ENCODE results near the gene CCL24. TPM values are rescaled to one million over a fixed set of nuclear protein-coding genes. Genes with fewer than 3 reads are reported as not detected.
"Not testable (repeated sequence)": the region's sequence is repeated elsewhere in the genome, so short reads cannot be mapped to it uniquely, and the experiment has no call there.

The CCL24 gene
- total RNA-seq, 4 donors from 2014 or later = 2.2 to 3.9 (median 2.9) TPM; not detected in 1

- no peaks in the 10 kb centered on the region for H3K9me3 ChIP-seq
- intact Hi-C loops (cut with DNase I) = no loop called here
- H3K27me3 ChIP-seq = no peaks in the 10 kb centered on the region
- no peak for DNase-seq
- H3K4me1 ChIP-seq = no peaks in the 10 kb centered on the region
- TF ChIP-seq, protein P1, sequence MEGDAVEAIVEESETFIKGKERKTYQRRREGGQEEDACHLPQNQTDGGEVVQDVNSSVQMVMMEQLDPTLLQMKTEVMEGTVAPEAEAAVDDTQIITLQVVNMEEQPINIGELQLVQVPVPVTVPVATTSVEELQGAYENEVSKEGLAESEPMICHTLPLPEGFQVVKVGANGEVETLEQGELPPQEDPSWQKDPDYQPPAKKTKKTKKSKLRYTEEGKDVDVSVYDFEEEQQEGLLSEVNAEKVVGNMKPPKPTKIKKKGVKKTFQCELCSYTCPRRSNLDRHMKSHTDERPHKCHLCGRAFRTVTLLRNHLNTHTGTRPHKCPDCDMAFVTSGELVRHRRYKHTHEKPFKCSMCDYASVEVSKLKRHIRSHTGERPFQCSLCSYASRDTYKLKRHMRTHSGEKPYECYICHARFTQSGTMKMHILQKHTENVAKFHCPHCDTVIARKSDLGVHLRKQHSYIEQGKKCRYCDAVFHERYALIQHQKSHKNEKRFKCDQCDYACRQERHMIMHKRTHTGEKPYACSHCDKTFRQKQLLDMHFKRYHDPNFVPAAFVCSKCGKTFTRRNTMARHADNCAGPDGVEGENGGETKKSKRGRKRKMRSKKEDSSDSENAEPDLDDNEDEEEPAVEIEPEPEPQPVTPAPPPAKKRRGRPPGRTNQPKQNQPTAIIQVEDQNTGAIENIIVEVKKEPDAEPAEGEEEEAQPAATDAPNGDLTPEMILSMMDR (IDR thresholded peaks at IDR 0.05) = no peak
- TF ChIP-seq POLR2A (IDR thresholded peaks at IDR 0.05) = no peak
- H3K27ac ChIP-seq = no peak overlapping the region
- no peaks in the 10 kb centered on the region for H3K36me3 ChIP-seq
- H3K4me3 ChIP-seq = no peak overlapping the region
- 86 to 87% methylated on average over 17 to 26 of the region's 29 CpGs for WGBS, 2 donors
Observed at GRCh38 chr7:75835688-75836285, 22.2 kb upstream of the CCL24 start.

GRCh38 chr7:75833662-75834061 lies 20.1 kb upstream of the CCL24 start:
- 71 to 79% methylated on average over 2 to 3 of the region's 6 CpGs for WGBS, 2 donors
- H3K9me3 ChIP-seq; intact Hi-C loops (cut with DNase I): not testable (repeated sequence)

DNA sequence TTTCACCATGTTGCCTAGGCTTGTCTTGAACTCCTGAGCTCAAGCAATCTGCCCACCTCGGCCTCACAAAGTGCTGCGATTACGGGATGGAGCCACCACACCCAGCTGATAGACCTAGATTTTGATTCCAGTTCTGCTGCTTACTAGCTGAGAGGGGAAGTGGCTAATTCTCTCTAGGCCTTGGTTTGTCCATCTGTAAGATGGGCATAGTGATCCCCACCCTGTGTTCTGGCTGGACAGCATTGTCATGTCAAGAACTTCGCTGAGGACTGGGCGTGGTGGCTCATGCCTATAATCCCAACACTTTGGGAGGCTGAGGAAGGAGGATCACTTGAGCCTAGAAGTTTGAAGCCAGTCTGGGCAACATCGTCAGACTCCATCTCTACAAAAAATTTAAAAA lies 17.4 kb upstream of the CCL24 start:
- DNase-seq = no peak
- intact Hi-C loops (cut with DNase I) = no loop called here
- TF ChIP-seq POLR2A (IDR thresholded peaks at IDR 0.05) = no peak
- TF ChIP-seq, protein P1 (IDR thresholded peaks at IDR 0.05) = no peak
- H3K4me3 ChIP-seq = no peak overlapping the region
- H3K9me3 ChIP-seq = no peaks in the 10 kb centered on the region
- H3K36me3 ChIP-seq = no peaks in the 10 kb centered on the region
- H3K27me3 ChIP-seq = no peaks in the 10 kb centered on the region
- H3K27ac ChIP-seq = no peak overlapping the region
- WGBS, 2 donors = 89 to 97% methylated on average over 6 of the region's 6 CpGs
- H3K4me1 ChIP-seq = no peaks in the 10 kb centered on the region

More at GRCh38 chr7:75833662-75834061, 20.1 kb upstream of the CCL24 start:
- H3K27me3 ChIP-seq, DNase-seq, H3K4me1 ChIP-seq, H3K27ac ChIP-seq, H3K4me3 ChIP-seq, H3K36me3 ChIP-seq: not testable (repeated sequence)

- H3K36me3 ChIP-seq; DNase-seq; H3K4me1 ChIP-seq; H3K27me3 ChIP-seq; H3K4me3 ChIP-seq; intact Hi-C loops (cut with DNase I); H3K27ac ChIP-seq; H3K9me3 ChIP-seq: not testable (repeated sequence)
- 19 to 74% methylated on average over 2 to 5 of the region's 6 CpGs for WGBS, 2 donors
Observed at GRCh38 chr7:75829656-75830055, 16.1 kb upstream of the CCL24 start.

DNA sequence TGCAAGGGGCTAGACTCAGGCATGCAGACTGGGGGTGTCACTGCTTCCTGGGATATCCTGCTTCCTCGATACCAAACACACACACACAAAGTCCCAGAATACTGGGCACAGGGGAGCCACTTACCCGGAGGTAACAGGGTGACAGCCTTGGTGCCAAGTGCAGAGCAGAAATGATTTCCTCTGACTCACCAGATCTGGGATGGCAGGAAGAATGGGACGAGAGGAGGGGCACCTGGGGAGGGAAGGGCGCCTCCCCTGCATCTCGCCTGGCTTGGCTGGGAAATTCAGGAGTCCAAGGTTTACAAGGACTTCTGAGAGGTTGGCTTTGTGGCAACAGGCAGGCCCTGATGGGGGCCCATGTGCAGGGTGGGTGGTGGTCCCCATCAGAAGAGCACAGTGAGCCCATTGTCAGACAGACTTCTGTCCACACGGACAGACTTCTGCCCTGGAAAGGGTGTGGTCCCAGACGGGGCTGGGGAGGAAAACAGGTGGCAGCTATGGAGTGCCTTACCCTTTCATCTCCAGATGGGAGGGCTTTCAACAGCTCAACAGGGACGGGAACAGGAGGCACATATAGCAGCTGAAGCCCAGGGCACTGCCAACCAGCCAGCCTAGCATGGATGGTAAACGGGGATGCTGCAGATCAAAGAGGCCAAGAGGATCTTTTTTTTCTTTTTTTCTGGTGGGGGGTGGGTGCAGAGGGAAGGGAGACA lies 9.7 kb upstream of the CCL24 start:
- H3K27ac ChIP-seq = no peak overlapping the region
- H3K9me3 ChIP-seq = no peaks in the 10 kb centered on the region
- peaks cover 0 to 10% (median 0%) of the 10 kb centered on the region in 3 donors for H3K4me1 ChIP-seq
- no peak overlapping the region for H3K4me3 ChIP-seq
- no peaks in the 10 kb centered on the region for H3K36me3 ChIP-seq
- TF ChIP-seq POLR2A (IDR thresholded peaks at IDR 0.05) = no peak
- TF ChIP-seq, protein P1 (IDR thresholded peaks at IDR 0.05) = no peak
- H3K27me3 ChIP-seq = no peaks in the 10 kb centered on the region
- no peak for DNase-seq
- WGBS, 2 donors = 44 to 45% methylated on average over 3 to 4 of the region's 9 CpGs
- intact Hi-C loops (cut with DNase I) = no loop called here

- no peak for DNase-seq
- Histone ChIP-seq H3K27me3 (no peaks in the 10 kb centered on the region), H3K4me1 (peaks cover 0 to 10% (median 0%) of the 10 kb centered on the region in 3 donors), H3K27ac (no peak overlapping the region), H3K4me3 (no peak overlapping the region), H3K9me3 (no peaks in the 10 kb centered on the region), H3K36me3 (no peaks in the 10 kb centered on the region)
- TF ChIP-seq, protein P1 (IDR thresholded peaks at IDR 0.05) = no peak
- TF ChIP-seq POLR2A (IDR thresholded peaks at IDR 0.05) = no peak
- intact Hi-C loops (cut with DNase I) = no loop called here
- 69 to 88% methylated on average over 1 of the region's 1 CpG for WGBS, 2 donors
Observed at GRCh38 chr7:75820688-75821087, 7.1 kb upstream of the CCL24 start.
